ENCODE data around the gene TOR1AIP1.

DNA sequence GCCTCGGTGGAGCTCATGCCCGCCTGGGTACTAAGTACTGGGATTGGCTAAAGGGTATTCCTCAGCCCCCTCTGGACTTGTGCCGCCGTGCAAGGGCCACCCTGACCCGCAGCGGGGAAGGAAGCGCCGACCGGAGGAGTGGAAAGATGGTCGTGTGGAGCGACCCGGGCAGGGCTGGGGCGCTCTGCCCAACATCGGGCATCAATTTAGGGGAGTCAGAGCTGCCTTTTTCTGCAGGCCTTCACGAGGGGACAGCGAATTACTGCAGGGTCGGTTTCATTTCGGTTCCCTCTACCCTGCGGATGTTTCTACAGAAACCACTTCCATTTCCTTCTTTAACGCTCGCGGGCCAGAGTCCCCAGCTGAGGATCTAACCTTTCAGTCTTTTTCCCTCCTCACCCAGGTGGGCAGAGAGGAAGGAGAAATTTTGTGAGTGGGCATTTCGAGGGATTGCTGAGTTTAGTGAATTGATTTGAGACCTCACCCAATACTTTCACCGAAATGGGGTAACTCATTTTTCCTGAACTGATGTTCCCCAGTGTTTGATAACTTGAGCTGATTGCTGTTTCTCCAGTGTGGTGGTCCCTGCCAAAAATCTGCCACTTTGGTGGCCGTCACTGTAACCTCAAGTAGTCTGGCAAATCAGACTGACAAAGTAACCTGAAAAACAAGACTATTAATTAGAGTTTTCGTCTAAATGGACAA lies 1.1 kb downstream of the TOR1AIP1 start:
- TF ChIP-seq, protein P1, sequence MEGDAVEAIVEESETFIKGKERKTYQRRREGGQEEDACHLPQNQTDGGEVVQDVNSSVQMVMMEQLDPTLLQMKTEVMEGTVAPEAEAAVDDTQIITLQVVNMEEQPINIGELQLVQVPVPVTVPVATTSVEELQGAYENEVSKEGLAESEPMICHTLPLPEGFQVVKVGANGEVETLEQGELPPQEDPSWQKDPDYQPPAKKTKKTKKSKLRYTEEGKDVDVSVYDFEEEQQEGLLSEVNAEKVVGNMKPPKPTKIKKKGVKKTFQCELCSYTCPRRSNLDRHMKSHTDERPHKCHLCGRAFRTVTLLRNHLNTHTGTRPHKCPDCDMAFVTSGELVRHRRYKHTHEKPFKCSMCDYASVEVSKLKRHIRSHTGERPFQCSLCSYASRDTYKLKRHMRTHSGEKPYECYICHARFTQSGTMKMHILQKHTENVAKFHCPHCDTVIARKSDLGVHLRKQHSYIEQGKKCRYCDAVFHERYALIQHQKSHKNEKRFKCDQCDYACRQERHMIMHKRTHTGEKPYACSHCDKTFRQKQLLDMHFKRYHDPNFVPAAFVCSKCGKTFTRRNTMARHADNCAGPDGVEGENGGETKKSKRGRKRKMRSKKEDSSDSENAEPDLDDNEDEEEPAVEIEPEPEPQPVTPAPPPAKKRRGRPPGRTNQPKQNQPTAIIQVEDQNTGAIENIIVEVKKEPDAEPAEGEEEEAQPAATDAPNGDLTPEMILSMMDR (conservative IDR thresholded peaks at IDR 0.05 in 1 of 2, IDR thresholded peaks at IDR 0.05 in 1 of 2; ENCODE audit: low read depth in 1 of 2, low read length in 2 of 2): no peak
- no peak for TF ChIP-seq EZH2 (IDR thresholded peaks at IDR 0.05; ENCODE audit: low read length, missing control alignments)

Measured in fibroblast of lung (primary cell).